Activated T-helper 9 cell treated with anti-CD3 and anti-CD28 coated beads, Interleukin-2, amount 50 U/mL, for 16 hours (primary cell): Measurements from ENCODE around the gene VIL1.

Source experiments
- DNase-seq: peaks from one replicate; pipeline ENCODE4 v3.0.0-alpha.2; 2020; ENCODE audit warnings: low read depth

VIL1 gene

GRCh38 chr2:218418717-218419458, at the start of gene VIL1:
Gene VIL1, plus strand, starts transcription at chr2:218419123. Its CDS starts 4,656 bp downstream, at chr2:218423779.
- DNase-seq = no peak

- no peak for DNase-seq
Observed at GRCh38 chr2:218369330-218369729, 49.6 kb upstream of the VIL1 start.

GRCh38 chr2:218370410-218371063, 48.4 kb upstream of the VIL1 start:
- no peak for DNase-seq

- no peak for DNase-seq
Observed at GRCh38 chr2:218371983-218372350, 47.0 kb upstream of the VIL1 start.

- DNase-seq = no peak
Observed at GRCh38 chr2:218374795-218375194, 44.1 kb upstream of the VIL1 start.

GRCh38 chr2:218375212-218375611, 43.7 kb upstream of the VIL1 start:
- no peak for DNase-seq

- no peak for DNase-seq
Observed at GRCh38 chr2:218378053-218378452, 40.9 kb upstream of the VIL1 start.

- DNase-seq = no peak
Observed at GRCh38 chr2:218381916-218382366, 37.0 kb upstream of the VIL1 start, which contains the start of gene SLC11A1. Gene SLC11A1, plus strand, starts transcription at chr2:218382273. Its CDS starts 96 bp downstream, at chr2:218382369.

- DNase-seq = no peak
Observed at GRCh38 chr2:218382785-218383184, 36.1 kb upstream of the VIL1 start.

GRCh38 chr2:218383892-218384519, 34.9 kb upstream of the VIL1 start:
- no peak for DNase-seq

- no peak for DNase-seq
Observed at GRCh38 chr2:218384975-218385374, 33.9 kb upstream of the VIL1 start.

GRCh38 chr2:218386505-218387368, 32.2 kb upstream of the VIL1 start:
- no peak for DNase-seq

GRCh38 chr2:218387369-218388194, 31.3 kb upstream of the VIL1 start:
- no peak for DNase-seq

GRCh38 chr2:218389333-218390150, 29.4 kb upstream of the VIL1 start:
- no peak for DNase-seq

- DNase-seq = no peak
Observed at GRCh38 chr2:218391202-218391601, 27.7 kb upstream of the VIL1 start.

- DNase-seq = no peak
Observed at GRCh38 chr2:218392459-218392858, 26.5 kb upstream of the VIL1 start.

GRCh38 chr2:218392891-218393462, 25.9 kb upstream of the VIL1 start:
- no peak for DNase-seq

GRCh38 chr2:218393750-218394290, 25.1 kb upstream of the VIL1 start:
- DNase-seq = no peak

GRCh38 chr2:218394298-218395089, 24.4 kb upstream of the VIL1 start:
- DNase-seq = no peak
